GM12874 (cell line): ENCODE measurements around the gene VENTX.

Experiments
- CTCF ChIP-seq: IDR thresholded peaks from 2 replicates; pipeline ENCODE4 v1.5.1; 2011; ENCODE audit warnings: low read depth, mild to moderate bottlenecking, control low read depth, low read length, moderate library complexity; ENCODE audit not compliant: insufficient read depth

VENTX gene

GRCh38 chr10:133235932-133236331 lies 1.7 kb upstream of the VENTX start:
- no peak for TF ChIP-seq CTCF

GRCh38 chr10:133236401-133237240 lies 1.0 kb upstream of the VENTX start:
- no peak for TF ChIP-seq CTCF

GRCh38 chr10:133237241-133237587 lies 441 bp upstream of the VENTX start:
- no peak for TF ChIP-seq CTCF

- no peak for TF ChIP-seq CTCF
Measured at GRCh38 chr10:133238466-133238804, 780 bp downstream of the VENTX start.

- TF ChIP-seq CTCF = no peak
Measured at GRCh38 chr10:133239990-133240389, 2.3 kb downstream of the VENTX start.

GRCh38 chr10:133241501-133242205 lies 4.0 kb downstream of the VENTX start:
- TF ChIP-seq CTCF = no peak

GRCh38 chr10:133242611-133243356 lies 5.1 kb downstream of the VENTX start:
- TF ChIP-seq CTCF = no peak
